Stimulated activated CD8-positive, alpha-beta memory T cell treated with anti-CD3 and anti-CD28 coated beads, Interleukin-15, amount 100 ng/mL, for 4 hours (primary cell): ENCODE data around the gene MAGI3.
"Not testable (repeated sequence)": the region's sequence is repeated elsewhere in the genome, so short reads cannot be mapped to it uniquely, and the experiment has no call there.

Source experiments
- DNase-seq, 2 donors: peaks; one replicate each; pipeline ENCODE4 v3.0.0-alpha.2; 2020; ENCODE audit warnings: low read depth in 2 of 2

The MAGI3 gene

DNA sequence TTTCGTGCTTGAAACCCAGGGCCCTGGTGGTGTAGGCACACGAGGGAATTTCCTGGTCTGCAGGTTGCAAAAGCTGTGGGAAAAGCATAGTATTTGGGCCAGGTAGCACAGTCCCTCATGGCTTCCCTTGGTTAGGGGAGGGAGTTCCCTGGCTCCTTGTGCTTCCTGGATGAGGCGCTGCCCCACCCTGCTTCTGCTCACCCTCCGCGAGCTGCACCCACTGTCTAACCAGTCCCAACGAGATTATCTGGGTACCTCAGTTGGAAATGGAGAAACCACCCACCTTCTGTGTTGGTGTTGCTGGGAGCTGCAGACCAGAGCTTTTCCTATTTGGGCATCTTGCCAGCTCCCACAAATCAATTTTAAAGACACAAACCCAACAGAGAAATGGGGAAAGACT, 186.0 kb downstream of the MAGI3 start:
- no peak for DNase-seq

DNA sequence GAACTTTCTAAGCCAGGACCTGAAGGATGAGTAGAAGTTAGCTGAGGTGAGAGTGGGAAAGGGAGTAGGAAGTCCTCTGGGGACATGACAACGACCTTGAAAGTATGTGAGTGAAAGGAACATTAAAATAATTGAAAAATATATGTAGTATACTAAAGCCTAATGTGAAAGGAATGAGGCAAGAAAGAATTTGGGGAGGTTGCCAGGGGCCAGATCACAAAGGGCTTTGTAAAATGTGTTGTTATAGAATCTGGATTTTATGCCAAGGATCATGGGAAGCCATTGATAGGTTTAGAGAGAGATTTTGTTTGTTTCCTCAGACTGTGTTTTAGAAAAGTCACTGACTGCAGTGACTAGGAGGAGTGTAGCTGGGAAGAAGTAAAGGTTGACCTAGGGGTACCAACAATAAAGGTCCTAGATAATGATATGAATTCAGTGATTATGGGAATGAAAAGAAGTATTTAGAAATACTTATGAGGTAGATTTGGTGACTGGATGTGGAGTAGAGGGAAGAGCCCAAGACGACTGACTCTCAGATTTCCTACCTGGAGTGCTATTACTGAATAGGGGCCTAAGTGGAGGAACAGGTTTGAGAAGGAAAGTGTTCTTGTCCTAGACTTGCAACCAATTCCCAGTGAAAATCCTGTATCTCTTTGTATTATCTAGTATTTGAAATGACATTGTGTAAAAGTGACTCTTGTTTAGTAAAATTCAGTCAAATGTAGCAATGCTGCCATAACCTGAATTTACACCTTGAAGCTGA, 189.1 kb downstream of the MAGI3 start:
- no peak for DNase-seq

DNA sequence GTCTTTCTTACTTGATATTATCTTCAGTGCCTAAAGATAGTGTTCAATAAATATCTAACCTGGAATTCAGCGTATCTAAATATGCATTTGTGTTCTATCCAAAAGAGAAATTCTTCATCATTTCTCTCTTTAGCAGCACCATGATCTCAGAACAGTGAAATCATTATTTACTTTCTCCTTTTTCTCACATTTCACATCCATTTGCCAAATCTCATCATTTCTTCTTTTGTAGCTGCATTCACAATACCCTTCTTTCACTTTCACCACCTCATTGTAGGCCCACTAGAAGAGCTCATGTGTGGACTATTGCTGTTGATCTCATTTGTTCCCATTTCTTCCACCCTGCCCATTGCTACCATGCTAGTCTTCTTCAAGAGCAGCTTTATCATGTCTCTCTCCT, 191.0 kb downstream of the MAGI3 start:
- DNase-seq, result no peak

GRCh38 chr1:113582084-113582483, 191.8 kb downstream of the MAGI3 start:
- DNase-seq, result no peak

- DNase-seq, result no peak
Measured at GRCh38 chr1:113587475-113587874, 197.2 kb downstream of the MAGI3 start.

GRCh38 chr1:113592230-113592629, 201.9 kb downstream of the MAGI3 start:
- DNase-seq, result no peak

DNA sequence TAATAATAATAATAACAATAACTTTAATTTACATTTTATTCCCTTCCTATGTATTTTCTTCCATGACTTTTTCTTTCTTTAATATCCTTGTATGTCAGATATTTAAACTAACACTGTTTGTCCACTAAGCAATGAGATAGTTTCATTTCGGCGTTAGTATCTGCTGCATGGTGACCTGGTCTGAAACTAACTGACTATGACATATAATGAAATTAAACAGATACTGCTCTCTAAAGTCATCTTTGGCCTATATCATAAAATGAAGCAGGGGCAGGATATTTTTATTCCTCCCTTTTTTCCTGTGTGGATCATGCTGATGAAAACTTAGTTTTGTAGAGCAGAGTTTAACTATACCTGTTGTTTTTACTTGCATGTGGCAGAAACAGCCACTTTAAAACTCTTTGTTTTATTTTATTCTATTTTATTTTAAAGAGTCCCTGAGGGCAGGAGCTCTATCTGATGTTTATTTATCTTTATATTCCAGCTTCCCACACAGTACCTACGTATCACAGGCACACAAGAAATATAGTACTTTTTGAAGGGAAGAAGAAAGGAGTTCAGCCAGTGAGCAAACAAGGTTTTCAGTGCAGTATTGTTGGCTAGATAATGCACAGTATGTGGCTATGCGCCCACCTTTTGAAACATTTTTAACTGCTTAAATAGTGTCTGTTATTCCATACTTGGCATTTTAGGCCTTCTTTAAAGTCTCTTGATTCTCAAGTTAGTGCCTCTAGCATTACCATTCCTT, 203.4 kb downstream of the MAGI3 start:
- DNase-seq, result no peak

DNA sequence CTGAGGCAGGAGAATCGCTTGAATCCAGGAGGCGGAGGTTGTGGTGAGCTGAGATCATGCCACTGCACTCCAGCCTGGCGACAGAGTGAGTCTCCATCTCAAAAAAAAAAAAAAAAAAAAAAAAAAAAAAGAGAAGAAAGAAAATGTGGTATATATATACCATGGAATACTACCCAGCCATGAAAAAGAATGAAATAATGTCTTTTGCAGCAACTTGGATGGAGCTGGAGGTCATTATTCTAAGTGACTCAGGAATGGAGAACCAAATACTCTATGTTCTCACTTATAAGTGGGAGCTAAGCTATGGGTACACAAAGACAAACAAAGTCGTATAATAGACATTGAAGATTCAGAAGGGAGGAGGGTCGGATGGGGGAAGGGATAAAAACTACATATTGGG, 214.2 kb downstream of the MAGI3 start:
- not testable (repeated sequence) for DNase-seq

DNA sequence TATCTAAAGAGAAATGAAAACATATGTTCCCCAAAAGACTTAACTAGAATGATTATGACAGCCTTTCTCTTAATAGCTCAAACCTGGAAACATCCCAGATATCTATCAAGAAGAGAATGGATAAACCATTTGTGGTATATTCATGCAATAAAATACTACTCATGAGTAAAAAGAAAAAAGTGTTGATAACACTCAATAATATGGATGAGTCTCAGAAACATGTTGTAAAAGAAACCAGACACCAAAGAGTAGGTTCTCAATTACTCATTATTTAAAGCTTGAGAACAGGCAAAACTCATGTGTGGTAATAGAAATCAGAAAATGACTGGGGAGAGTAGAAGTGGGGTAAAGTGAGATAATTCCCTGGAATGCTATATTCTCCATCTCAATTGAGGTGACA, 214.8 kb downstream of the MAGI3 start:
- DNase-seq, result no peak

GRCh38 chr1:113608399-113608798, 218.1 kb downstream of the MAGI3 start:
- DNase-seq, result no peak

- DNase-seq, result no peak
Measured at GRCh38 chr1:113610372-113610771, 220.1 kb downstream of the MAGI3 start.

GRCh38 chr1:113615425-113615824, 225.1 kb downstream of the MAGI3 start:
- no peak for DNase-seq

DNA sequence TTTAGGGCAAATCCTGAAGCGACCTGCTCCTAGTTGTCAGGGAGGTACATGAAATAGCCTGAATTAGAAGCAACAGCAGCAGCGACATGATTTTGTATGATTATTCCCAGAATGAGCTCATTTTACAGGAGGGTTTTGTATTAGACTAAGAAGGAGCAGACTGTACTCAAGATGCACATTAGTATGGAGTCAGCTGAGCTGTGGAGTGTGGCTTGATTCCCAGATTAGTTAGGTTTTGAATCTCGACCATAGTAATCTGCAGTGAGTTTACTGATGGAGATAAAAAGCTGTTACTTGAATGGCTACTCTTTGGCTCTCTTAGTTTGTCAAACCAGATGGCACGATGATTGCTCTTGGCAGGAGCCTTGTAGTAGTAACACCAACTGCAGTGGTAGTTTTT, 225.8 kb downstream of the MAGI3 start:
- no peak for DNase-seq

DNA sequence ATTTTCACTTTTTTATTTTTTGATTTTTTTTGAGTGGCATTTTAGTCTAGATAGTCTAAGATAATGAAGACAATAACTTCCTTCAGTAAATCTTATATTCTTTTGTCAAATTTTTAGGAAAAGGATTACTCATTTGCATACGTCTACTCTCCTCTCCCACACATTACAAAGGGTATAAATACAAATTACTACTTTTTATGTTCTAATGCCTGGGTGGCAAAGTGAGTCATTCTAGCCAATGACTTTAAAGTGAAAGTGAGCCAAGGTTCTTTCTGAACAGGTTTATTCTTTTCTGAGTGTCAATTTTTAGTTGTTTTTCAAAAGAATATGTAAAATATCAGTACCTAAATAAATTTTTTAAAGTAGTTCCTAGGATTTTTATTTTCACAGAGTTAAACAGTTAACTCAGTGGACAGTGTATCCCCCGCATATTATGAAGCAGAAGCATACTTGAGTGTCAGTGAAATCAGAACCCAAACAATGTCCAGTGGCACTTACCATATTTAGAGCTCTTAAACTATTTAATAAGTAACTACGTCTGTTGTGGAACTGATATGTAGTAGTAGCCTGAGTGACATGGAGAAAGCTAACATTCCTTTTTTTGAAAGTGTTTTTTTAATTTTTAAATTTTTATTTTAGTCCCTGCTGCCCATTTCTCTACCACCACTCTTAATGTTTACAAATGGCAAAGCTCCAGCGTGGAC, 227.3 kb downstream of the MAGI3 start:
- no peak for DNase-seq

DNA sequence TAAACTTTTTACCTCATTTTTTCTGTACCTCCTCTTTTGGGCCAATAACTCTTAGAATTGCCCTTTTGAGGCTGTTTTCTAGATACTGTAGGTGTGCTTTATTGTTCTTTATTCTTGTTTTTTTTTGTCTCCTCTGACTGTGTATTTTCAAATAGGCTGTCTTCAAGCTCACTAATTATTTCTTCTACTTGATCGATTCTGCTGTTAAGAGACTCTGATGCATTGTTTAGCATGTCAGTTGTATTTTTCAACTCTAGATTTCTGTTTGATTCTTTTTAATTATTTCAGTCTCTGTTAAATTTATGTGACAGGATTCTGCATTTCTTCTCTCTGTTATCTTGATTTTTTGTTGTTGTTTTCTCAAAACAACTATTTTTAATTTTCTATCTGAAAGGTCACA, 238.7 kb downstream of the MAGI3 start:
- DNase-seq, result no peak

GRCh38 chr1:113630340-113631327, 240.3 kb downstream of the MAGI3 start:
- DNase-seq, result no peak

DNA sequence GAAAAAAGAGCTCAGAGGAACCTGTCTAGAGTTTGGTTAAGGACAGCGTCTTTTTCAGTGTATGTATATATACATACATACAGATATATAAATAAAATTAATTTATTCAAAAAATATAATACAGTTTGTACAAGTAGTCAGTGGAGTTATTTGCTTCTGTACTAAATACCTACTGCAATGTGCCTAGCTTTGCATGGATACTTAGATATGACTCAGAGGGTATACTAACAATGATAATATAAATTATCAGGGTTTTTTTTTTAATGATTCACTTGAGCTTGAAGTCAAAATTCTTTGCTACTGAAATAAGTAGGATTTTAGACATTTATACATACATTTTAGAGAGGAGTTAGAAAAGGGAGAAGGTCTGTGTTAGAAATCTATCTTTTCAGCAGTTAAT, 251.1 kb downstream of the MAGI3 start:
- no peak for DNase-seq

DNA sequence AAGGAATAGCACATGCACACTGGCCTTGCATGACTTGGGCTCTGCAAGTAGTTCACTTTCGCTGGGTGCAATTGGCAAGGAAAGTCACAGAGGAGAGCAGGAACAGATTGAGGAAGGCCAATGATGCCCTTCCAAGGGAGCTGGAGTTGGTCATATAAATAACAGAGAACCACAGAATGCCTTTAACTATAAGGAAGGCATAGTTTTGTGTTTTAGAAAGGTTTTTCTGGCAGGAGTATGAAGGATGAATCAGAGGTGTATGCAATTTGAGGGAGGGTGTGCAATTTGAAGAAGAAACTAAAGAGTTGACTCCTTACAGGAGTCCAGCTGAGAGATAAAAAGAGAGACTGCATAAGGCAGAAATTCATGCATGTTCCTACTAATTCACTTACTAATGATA, 256.8 kb downstream of the MAGI3 start:
- no peak for DNase-seq

DNA sequence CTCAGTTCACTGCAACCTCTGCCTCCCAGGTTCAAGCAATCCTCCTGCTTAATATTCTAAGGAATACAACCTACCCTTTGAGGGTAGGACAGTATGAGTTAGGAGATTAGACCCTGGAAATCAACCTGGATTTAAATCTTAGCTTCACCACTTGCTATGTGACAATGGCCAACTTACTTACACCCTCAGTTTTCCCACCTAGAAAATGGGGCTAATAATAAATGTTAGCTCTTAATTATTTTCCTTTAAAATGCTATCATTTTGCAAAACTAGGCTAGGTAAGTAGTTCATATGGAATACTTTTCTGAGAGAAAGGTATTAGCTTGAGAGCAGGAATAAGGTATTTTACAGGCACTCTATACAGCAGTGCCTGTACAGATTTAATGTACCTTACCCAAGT, 258.2 kb downstream of the MAGI3 start:
- no peak for DNase-seq

- no peak for DNase-seq
Measured at GRCh38 chr1:113652771-113653170, 262.5 kb downstream of the MAGI3 start.

GRCh38 chr1:113653741-113654140, 263.4 kb downstream of the MAGI3 start:
- DNase-seq, result no peak

DNA sequence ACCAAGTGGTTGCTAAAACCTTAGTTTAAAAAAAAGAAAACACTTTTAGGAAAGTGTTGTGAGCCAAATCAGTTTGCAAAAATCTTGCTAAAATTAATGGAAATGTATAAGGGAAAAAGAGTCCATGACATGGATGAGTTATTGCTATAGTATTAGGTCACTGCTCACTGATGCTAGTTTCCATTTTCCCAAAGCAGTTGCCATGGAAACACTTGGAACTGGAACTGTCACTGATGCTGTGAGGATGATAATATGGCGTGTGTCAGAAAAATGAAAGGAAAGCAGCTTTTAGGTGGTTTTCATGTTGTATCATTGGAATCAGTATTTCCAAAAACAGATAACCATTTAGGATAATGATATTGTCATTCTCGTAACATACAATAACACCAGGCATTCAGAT, 264.6 kb downstream of the MAGI3 start:
- no peak for DNase-seq
